Activated CD8-positive, alpha-beta memory T cell treated with anti-CD3 and anti-CD28 coated beads, Interleukin-2, amount 50 U/mL, for 1 hour (primary cell): Measurements from ENCODE around the gene BABAM2.
"Not testable (repeated sequence)": the region's sequence is repeated elsewhere in the genome, so short reads cannot be mapped to it uniquely, and the experiment has no call there.

Experiments
- DNase-seq: peaks from one replicate; pipeline ENCODE4 v3.0.0-alpha.2; 2020; ENCODE audit errors: extremely low read depth

BABAM2 gene

DNA sequence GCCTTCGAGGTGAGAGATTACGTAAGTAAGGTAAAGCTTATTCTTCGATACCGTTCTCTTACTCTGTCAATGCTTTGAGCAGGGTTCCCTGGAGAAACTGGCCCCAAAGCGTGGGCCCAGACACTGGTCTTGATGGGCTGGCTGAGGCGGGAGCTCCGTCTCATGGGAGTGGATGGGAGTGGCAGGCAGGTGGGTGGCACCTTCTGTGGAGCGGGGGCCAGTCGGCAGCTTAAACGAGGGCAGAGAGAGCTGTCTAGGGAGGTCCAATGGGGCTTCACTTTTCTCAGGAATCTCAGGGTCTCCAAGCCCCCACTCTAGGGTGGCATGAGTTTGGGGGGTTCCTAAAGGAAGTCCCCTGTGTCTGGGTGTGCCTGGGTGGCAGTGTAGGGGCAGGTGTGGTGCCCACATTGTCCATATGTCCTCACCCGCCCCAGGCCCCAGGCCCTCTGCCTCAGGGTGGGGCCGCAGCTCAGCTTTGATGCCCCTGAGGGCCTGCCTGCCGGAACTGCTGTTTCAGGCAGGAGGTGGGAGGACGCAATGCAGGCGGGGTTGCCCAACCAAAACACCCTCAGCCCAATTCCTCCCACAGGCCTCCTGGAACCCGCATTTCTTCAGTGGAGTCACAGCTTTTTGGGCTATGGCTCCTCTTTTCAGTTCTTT, 469.7 kb downstream of the BABAM2 start:
- no peak for DNase-seq

DNA sequence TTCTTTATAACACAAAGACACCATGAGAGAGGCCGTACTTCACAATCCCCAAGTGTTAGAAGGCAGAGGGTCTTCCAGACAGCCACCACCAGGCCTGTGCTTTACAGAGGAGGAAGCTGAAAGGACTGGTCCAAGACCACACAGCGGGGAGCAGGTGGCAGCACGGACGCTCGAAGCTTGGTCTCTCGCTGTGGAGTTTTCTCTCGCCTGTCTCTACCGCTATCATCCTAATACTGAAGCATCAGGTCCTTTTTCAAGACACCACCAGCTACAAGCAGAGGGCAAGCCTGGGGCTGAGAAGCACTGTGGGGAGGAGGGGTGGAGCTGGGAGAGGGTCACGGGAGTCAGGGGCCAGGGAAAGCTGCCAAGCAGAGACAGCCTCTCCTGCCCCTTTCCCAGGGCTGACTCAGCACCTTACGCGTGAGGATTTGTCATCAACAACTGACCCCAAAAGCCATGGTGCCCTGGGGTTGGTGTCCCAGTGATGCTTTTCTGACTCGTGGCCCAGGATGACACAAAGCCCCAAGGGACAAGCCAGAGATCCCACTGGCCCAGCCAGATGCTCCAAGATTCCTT, 470.3 kb downstream of the BABAM2 start:
- no peak for DNase-seq

DNA sequence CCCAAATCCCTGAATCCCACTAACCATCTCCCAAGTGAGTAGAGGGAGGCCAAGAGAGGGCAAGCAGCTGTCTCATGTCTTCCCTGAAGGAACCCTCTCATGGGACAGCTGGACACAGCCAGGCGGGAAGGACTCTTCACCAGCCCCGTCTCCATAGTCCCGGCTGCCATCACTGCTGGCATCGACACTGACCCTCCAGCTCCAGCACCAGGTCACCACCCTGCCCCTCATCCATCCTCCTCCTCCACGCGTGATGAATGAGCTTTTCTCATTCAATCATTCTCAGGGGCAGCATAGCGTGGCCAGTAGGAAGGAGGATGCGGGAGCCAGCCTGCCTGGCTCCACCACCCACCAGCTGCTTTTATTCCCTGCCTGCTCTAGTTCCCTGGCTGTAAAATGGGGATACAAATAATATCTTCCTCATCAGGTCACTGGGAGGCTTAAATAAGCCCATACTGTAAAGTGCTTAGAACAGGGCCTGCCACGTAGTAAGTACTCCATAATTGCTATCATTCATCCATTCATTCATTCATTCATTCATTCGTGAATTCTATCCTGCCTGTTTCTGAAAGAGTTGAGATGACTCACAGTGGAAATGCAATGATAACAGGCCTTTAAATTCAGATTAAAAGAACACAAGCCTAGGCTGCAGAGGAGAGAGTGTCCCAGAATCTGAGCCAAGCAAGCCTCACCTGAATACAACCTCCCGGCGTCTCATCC, 471.6 kb downstream of the BABAM2 start:
- no peak for DNase-seq

DNA sequence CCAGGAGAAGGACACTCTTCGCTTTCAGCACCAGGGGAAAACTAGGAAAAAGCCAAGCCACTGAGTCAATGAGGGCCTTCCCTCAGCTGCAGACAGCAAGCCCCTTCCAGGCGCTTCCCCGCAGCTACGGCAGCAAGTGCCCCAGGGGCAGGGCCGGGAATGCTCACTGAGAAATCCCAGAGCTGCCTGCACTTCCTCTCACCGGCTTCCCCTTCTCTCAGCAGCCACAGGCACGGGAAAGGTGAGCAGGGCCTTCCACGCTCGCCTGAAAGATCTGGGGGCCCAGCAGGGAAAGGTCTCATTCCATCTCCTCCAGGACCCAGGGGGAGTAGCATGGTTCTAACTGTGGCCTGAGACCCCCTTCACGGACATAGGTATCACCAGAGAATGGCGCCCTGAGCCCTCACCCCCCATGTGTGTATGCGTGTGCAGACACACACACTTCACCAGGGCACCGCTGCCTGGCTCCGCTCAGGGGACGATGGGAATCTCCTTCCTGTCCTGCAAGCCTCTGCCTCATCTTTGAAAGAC, 472.5 kb downstream of the BABAM2 start:
- no peak for DNase-seq

DNA sequence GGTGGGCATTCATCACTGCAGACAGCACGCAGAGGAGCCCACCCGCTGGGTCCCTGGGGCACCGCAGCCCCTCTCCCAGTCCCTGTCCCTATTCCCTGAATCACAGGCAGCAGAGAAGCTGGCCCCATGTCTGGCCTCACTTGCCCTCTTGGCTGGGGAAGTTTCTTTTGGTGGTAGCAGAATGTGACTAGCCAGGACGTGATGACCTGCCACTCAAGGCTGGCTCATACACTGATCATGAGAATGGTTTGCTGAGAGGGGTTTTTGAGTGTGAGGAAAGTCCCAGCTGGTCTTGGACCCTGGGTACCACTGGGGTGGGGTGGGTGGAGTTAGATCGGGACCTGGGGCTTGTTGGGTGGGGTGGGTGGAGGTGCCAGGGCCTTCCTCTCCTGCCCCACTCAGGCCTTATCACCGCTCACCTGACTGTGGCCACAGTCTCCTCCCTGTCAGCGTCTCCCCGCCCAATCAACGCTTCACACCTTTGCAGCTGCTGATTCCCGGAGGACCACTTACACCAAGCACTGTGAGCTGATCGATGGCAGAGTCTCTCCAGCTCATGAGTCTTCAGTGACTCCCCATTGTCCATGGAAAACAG, 473.3 kb downstream of the BABAM2 start:
- no peak for DNase-seq

DNA sequence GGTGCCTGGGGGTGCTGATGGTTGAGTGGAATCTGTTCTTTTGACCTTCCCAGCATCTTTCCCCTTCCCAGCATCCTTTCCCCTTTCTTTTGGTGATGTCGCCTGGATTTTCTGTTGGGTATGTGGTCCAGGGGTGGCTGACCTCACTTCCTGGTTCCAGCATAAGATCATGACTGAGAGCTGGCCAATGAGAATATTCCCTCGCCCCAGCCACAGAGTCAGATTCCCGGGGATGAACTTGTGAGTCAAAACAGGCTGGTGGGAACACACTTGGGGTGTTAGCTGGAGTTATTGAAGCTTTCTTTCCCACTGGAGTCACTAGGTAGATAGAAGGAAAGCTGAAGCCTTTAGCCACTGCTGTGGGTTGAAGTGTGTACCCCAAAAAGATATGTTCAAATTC, 474.1 kb downstream of the BABAM2 start:
- no peak for DNase-seq

DNA sequence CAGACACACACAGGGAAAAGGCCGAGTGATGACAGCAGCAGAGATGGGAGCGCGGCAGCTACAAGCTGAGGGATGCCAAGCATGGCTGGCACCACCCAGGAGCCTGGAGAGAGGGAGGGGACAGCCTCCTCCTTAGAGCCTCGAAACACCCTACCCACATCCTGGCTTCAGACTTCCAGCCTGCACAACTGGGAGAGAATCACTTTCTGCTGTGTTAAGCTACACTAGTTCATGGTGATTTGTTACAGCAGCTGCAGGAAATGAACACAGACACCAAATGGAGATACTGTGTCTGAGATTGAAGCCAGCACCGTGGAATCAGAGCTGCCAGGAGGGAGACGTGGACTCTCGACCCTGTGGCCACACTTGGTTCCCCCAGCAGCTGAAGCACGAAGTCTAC, 474.6 kb downstream of the BABAM2 start:
- no peak for DNase-seq

DNA sequence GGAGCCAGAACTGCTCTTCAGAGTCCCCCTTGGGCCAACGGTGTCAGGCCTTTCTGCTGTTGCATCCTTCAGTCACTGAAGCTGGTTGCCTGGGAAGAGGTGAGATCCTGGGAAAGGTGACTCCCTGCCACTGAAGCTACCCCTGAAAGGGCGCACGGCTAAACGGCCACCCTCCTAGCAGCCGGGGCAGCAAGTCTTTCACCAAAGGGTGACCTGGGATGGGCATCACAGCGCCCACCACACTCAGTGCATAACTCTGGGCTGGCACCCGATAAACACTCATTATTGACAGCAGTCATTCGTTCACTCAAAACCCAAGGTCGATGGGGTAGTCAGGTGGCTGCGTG, 475.6 kb downstream of the BABAM2 start:
- DNase-seq: no peak

DNA sequence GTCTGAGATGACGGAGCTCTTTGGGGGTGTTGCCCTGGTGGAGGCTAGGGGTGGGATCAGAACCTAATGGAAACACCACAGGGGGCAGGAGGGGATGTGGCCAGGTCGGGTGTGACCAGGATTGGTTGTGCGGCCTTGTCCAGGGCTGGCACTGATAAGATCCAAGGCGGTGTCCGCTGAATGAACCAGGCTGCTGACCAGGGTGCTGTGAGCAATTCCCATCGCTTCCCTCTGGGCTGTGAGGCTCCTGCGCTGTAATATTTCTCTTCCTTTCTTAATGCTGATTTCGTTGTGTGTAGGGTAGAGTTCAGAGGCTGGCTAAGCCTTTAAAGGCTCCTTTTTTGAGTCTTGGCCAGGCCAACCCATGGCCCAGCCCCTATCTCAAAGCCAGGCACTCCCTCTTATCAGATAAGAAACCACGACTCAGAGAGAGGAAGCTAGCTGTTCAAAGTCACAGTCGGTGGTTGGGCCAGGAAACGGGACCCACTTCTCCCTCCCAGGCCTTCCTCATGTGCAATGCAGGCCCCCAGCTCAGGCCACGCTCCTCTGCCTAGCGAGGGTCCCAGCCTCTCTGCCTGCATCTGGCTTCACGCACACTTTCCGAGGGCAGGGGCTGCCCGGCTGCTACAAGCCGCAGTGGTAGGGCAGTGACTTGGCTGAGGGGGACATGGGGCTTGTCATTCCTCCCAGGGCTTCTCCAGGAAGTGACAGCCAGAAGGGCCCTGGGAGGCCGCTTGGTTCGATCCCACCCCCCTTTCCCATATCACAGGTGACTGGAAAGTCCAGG, 476.2 kb downstream of the BABAM2 start:
- DNase-seq: peak; percentile 43

DNA sequence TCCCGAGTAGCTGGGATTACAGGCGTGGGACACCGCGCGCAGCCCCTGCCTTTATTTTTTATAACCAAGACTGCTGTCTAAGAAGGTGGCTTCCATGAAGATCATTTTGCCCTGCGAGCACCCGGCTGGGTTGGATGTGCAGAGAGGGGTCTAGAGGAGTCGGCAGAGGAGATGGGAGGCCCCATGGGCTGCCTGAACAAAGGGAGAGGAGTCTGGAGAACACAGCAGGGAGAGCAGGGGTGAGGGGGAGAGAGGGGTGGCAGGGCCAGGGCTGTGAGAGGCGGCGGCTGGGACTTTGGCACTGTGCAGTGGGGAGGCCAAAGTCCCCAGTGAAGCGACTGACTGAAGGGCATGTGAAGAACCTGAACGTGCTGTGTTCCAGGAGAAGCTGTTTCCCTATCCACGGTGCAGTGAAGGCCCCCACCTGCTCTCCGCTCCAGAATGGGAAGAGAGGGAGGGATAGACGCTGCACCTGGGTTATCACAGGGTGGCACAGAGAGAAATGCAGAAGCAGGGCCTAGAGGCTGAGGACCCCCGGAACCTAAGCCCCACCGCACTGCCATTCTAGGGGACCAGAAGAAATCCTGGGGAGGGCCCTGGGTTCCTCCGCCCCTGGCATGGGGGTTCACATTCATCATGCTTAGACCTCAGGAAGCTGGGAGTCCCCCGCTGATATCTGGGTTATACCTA, 477.3 kb downstream of the BABAM2 start:
- DNase-seq: no peak

DNA sequence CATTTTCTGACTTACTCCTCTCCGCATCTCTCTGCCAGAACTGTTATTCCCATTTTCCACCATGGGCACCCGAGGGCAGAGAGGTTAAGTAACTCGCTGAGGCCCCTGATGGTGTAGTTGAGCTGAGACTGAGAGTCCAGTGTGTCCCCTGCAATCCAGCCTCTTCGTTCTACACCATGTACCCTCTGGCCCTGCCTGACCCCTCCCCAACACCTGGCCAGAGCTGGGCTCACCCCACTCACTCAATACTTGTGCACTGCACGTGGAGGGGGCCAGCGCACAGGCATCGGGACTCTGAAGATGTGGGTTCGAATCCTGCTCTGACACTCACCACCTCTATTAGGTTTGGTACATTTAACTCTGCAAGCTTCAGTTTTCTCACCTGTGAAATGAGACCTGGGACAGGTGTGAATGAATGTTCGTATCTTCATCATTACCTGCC, 477.8 kb downstream of the BABAM2 start:
- no peak for DNase-seq

DNA sequence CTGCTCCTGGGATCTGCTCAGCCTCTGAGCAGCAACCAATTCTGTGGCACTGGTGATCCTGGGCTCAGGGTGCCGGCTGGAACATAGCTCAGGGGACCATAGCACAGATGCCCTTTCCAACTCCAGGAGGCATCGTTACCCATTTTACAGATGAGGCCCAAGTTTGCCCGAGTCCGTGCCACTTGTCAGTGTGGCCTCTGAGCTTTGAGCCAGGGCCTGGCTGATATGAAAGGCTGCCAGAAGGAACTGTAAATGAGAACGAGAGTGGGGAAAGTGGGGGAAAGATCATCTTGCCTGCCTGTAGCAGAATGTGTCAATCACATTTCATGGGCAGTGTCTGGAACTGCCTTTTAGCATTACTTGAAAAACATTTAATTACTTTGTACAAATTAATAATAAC, 478.8 kb downstream of the BABAM2 start:
- DNase-seq: no peak

DNA sequence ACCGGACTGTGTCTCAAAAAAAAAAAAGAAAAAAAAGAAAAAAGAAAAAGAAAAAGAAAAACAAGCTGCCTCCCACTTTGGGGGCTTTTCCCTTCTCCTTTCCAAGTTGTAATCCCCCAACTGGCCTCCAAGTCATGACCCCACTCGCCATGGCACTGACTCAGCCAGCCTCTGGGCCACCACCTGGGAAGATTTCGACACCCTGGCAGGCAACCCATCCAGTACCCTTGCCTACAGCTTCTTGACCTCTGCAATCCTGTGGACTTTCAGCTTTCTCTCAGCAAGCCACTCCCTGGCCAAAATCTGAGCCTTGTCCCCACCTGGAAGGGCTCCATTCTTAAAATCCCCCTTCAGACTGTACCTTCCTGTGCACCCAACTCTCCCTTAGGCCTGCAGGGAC, 479.8 kb downstream of the BABAM2 start:
- DNase-seq: no peak

DNA sequence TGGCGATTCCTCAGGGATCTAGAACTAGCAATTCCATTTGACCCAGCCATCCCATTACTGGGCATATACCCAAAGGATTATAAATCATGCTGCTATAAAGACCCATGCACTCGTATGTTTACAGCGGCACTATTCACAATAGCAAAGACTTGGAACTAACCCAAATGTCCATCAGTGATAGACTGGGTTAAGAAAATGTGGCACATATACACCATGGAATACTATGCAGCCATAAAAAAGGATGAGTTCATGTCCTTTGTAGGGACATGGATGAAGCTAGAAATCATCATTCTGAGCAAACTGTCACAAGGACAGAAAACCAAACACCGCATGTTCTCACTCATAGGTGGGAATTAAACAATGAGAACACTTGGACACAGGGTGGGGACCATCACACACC, 481.2 kb downstream of the BABAM2 start:
- DNase-seq: not testable (repeated sequence)

DNA sequence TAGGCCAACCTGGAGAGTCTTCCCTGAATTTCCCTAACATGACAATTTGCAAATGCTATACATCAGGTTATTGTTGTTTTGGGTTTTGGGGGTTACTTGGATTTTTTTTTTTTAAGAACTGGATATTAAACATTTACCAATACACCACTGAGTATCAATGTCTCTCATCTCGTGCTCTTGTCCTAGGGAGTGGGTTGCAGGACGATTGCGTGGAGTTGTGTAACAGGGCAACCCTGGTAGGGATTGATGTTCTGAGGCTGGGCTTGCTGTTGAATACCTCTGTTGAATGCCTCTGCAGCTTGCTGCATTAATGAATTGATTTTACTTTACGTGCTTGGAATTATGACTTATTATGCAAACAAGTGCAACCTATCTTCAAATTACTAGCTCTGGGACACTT, 483.3 kb downstream of the BABAM2 start:
- DNase-seq: no peak

DNA sequence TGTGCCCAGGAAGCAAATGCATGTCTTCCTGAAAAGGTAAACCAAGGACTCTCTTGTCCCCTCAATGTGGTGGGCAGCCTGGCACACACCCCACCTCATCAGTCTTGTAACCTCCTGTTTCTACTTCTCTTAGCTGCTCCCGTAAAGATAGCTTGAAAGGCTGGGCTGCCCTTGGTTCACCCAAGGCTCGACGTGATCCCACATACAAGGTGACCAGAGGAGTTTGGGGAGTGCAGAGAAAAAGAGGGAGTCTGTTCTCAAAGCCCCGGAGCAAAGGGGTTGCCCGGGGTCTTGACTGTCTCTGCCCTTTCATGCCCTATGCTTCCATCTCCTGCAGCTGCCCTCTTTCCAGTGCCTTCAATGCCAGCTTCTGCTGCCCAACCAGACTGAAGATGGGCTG, 483.8 kb downstream of the BABAM2 start:
- no peak for DNase-seq

DNA sequence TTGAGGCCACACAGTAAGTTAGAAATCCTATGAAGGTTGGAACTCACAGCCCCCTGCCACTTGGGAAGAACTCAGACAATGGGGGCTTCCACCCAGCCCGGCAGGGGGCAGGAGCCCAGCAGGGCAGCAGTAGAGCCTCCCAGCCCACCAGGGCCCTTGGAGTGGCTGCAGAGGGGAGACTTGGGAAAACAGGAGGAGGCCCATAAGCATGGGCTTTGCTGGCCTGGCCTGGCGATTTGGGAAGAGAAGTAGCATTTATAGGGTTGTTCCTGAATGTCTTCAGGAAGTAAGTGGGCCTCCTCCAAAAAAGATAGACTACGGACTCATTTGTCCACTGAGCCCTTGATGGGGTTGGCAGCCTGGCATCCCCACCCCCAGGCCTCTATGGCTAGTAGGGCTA, 484.7 kb downstream of the BABAM2 start:
- DNase-seq: no peak

DNA sequence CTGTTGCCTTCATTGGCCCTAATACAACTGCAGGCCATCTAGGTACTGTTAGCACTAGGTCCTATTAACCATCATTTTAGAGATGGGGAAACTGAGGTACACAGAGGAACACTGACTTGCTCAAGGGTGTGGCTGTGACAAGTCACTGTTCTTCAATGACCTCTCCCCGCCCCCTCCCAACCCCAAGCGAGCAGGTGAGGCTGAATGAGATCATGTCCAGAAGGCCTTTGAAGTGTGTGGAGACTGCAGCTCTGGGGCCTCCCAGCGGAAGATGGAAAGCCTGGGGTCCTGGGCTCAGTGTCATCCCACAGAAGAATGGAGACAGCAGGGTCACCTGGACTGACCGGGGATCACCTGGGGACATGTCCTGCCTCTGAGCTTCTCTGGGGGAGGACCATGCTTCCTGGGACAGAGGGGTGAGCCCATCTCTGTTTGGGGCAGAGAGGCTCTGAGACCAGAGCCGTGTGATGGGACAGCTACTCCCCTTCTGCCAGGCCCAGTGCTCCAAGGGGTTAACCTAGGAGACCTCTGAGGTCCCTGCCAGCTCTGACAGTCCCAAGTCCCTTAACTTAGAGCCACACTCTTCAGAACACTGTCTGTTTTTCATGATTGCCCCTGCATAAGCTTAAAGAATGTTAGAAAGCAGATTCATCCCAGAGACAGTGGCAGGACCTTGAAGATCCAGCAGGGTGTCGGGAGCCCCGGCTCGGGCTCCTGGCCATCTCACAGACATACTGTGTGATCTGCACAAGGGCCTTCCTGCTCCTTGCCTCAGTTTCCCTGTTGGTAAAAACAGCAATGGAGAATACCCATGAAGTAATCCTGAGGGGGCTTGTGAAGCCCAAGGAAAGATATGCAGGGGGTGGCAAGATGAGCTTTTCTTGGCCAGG, 485.5 kb downstream of the BABAM2 start:
- DNase-seq: no peak

DNA sequence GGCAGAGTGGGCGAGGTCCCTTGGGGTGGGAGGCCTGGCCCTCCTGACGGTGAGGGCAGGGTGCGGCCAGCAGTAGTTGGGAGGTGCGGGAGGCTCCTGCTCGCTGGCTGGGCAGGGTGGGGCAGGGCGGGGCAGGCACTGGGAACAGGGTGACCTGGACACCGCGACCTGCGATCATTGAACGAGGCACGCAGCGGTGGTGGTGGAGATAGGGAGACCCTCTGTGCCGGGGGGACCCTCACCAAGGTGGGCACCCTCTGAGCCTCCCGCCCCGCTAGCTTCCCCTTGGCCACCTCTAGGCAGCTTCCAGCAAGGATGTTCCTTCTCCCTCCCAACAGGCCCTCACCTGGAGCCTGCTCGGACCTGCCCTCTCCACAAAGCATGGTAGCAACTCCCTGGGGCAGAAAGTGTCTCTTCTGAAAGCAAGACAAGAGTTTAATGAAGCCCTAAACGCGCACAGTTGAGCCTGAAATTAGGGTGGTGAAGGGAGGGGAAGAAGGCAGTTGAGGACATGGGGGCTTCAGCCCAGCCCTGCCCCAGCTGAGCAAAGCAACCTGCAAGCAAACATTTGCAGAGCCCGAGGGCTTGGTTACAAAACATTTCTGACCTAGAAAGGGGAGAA, 486.8 kb downstream of the BABAM2 start:
- no peak for DNase-seq
